Endothelial cell of umbilical vein (primary cell): ENCODE results near the gene CEP89. TPM values are rescaled to one million over a fixed set of nuclear protein-coding genes. Genes with fewer than 3 reads are reported as not detected.
"Not testable (repeated sequence)": the region's sequence is repeated elsewhere in the genome, so short reads cannot be mapped to it uniquely, and the experiment has no call there.

ENCODE experiments used
- BruUV-seq: library from RNA; stranded (reverse); fragments of 400-500 nt; replicated peaks from 2 replicates; lab custom pipeline; 2021; lab: Mats Ljungman, UMichigan
- CTCF ChIA-PET: fragments of 300-600, 350-600 bp; sonication (Branson Sonifier 250); formaldehyde crosslinking; loops from one replicate; lab custom pipeline; 2021; ENCODE audit warnings: antibody characterized with exemption, inconsistent platforms; lab: Charles Lee
- POLR2A ChIA-PET: fragments of 300-600, 350-600 bp; sonication (Branson Sonifier 250); formaldehyde crosslinking; loops from one replicate; lab custom pipeline; 2021; ENCODE audit warnings: antibody characterized with exemption, inconsistent platforms; lab: Charles Lee
- DNase-seq: peaks from one replicate; pipeline ENCODE4 v3.0.0-alpha.2; 2011; ENCODE audit warnings: low read depth, low spot score
- FAIRE-seq: peaks from 2 replicates; lab custom pipeline; 2011; peaks lifted over from hg19 to GRCh38; lab: Jason Lieb, UNC
- H2AFZ ChIP-seq: 2 replicates; pipeline ENCODE4 v1.6.0; 2012; ENCODE audit warnings: low read depth, low read length, control low read depth, inconsistent platforms
- H3K27ac ChIP-seq: 2 replicates; pipeline ENCODE4 v1.5.1; 2011; ENCODE audit warnings: low read depth, mild to moderate bottlenecking, control low read depth, low read length, moderate library complexity; ENCODE audit not compliant: insufficient read depth
- H3K27me3 ChIP-seq, 2 experiments: 2 replicates each; pipeline versions ENCODE4 v1.6.0 to v1.6.1; 2011; ENCODE audit warnings: low read length in 2 of 2, mixed read lengths in 1 of 2; ENCODE audit not compliant: control insufficient read depth in 2 of 2, insufficient read depth in 2 of 2
- H3K36me3 ChIP-seq, 2 experiments: 2 replicates in 1 of 2; 3 replicates in 1 of 2; pipeline ENCODE4 v1.5.1; 2011; ENCODE audit warnings: low read length in 2 of 2, mild to moderate bottlenecking in 1 of 2, moderate library complexity in 1 of 2; ENCODE audit not compliant: control insufficient read depth in 2 of 2, insufficient read depth in 2 of 2; ENCODE audit errors: extremely low read depth in 1 of 2
- H3K4me1 ChIP-seq: 3 replicates; pipeline ENCODE4 v1.5.1; 2011; ENCODE audit warnings: mild to moderate bottlenecking, low read length; ENCODE audit not compliant: control insufficient read depth, insufficient read depth; ENCODE audit errors: extremely low read depth
- H3K4me2 ChIP-seq: 2 replicates; pipeline ENCODE4 v1.6.1; 2011; ENCODE audit warnings: low read length, control low read depth, mixed read lengths; ENCODE audit not compliant: insufficient read depth
- H3K4me3 ChIP-seq, 3 experiments: fragments of 200-600 bp in 1 of 3; sonication (generic), shearing (Covaris generic) in 1 of 3; replicated peaks in 1 of 3; 2 replicates each; pipeline ENCODE4 v1.5.1; 2011 to 2016; ENCODE audit warnings: control low read depth in 3 of 3, low read length in 3 of 3, mild to moderate bottlenecking in 2 of 3, inconsistent platforms in 1 of 3, low read depth in 1 of 3, moderate library complexity in 1 of 3; ENCODE audit not compliant: insufficient read depth in 1 of 3
- H3K79me2 ChIP-seq: 2 replicates; pipeline ENCODE4 v1.6.0; 2012; ENCODE audit warnings: low read length, inconsistent platforms; ENCODE audit not compliant: control insufficient read depth, insufficient read depth
- H3K9ac ChIP-seq: replicated peaks from 2 replicates; pipeline ENCODE3; 2011; ENCODE audit warnings: low read length, control low read depth; ENCODE audit not compliant: insufficient read depth; ENCODE audit errors: extremely low read depth
- H3K9me1 ChIP-seq: replicated peaks from 3 replicates; pipeline ENCODE4 v1.6.0; 2011; ENCODE audit warnings: mild to moderate bottlenecking, low read length; ENCODE audit not compliant: control insufficient read depth, insufficient read depth; ENCODE audit errors: extremely low read depth
- H3K9me3 ChIP-seq: replicated peaks from 2 replicates; pipeline ENCODE4 v1.5.1; 2012; ENCODE audit warnings: low read length, inconsistent platforms; ENCODE audit not compliant: control insufficient read depth, insufficient read depth
- H4K20me1 ChIP-seq: replicated peaks from 2 replicates; pipeline ENCODE3; 2011; ENCODE audit warnings: mild to moderate bottlenecking, low read length; ENCODE audit not compliant: control insufficient read depth, insufficient read depth; ENCODE audit errors: extremely low read depth
- JUN ChIP-seq: IDR thresholded peaks from 2 replicates; pipeline ENCODE4 v1.6.1; 2011; ENCODE audit warnings: borderline replicate concordance, low read depth; ENCODE audit not compliant: insufficient read length, insufficient read depth
- MYC ChIP-seq: IDR thresholded peaks from one replicate; pipeline ENCODE4 v1.6.1; 2011; ENCODE audit warnings: mild to moderate bottlenecking, low read depth, low read length
- POLR2A ChIP-seq: IDR thresholded peaks from 2 replicates; pipeline ENCODE4 v1.6.1; 2012; ENCODE audit warnings: low read depth, mild to moderate bottlenecking, control low read depth, low read length
- POLR2AphosphoS5 ChIP-seq: IDR thresholded peaks from 2 replicates; pipeline ENCODE4 v1.6.1; 2012; ENCODE audit warnings: low read depth, mild to moderate bottlenecking, control low read depth, low read length, moderate library complexity; ENCODE audit not compliant: insufficient read depth
- dilution Hi-C: fragments of 300-500 bp; cut with MboI; formaldehyde crosslinking; loops from one replicate; pipeline ENCODE4 v1.15.0; 2019; ENCODE audit warnings: low sequenced_read_pairs; ENCODE audit not compliant: extremely low pct_ligation_motif_present
- intact Hi-C: fragments of 100-400 bp; cut with micrococcal nuclease; formaldehyde crosslinking; loops from one replicate; pipeline ENCODE4 v1.10.0; 2022
- polyA plus RNA-seq, 4 experiments: library from polyadenylated mRNA; depleted of rRNA in 3 of 4; stranded (reverse) in 3 of 4; unstranded in 1 of 4; fragments of >200 nt; gene quantifications; 2 replicates each; pipeline versions ENCODE4 v1.2.1 to v1.2.3, GENCODE V29; 2011 to 2012; ENCODE audit warnings: missing spikeins in 1 of 4
- total RNA-seq: library from RNA; stranded (reverse); gene quantifications from 2 replicates; pipeline ENCODE4 v1.2.3, GENCODE V29; 2021
- TF ChIP-seq, protein P1 (sequence below), 2 donors: IDR thresholded peaks; 1 replicate in 1 of 2; 2 replicates in 1 of 2; pipeline ENCODE4 v1.5.1; 2011; ENCODE audit warnings: low read length in 2 of 2, mild to moderate bottlenecking in 2 of 2, moderate library complexity in 2 of 2, control low read depth in 1 of 2, inconsistent platforms in 1 of 2, low read depth in 1 of 2; ENCODE audit not compliant: insufficient read depth in 1 of 2; ENCODE audit errors: extremely low read depth in 1 of 2

The CEP89 gene
- total and polyA plus RNA-seq, 2 donors (not counting 3 experiments of a cell fraction or from before 2014, with no cell fraction given), result 25.1 to 46.2 TPM

DNA sequence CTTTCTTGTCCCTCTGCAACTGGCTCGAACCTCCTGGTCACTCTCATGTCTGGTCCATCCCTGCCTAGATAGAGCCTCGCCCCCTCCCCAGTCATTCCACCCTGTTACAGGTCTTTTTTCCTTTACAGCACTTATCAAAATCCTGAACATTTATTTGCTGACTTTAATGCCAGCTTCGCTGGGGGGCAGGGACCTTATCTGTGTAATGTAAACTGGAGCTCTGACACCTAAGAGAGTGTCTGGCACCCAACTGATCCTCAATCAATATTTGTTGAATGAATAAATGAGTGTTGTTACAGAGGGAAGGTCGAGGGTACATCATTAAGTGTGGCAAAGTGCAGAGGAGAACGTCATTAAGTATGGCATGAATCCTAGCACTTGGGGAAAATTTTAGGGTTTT is 17.0 kb upstream of the CEP89 start:
- Histone ChIP-seq H3K36me3 (no peaks in the 10 kb centered on the region), H3K9ac (no peak overlapping the region), H3K9me3 (no peaks in the 10 kb centered on the region), H2AFZ (no peak overlapping the region), H3K4me1 (no peaks in the 10 kb centered on the region), H3K27me3 (no peaks in the 10 kb centered on the region), H4K20me1 (no peaks in the 10 kb centered on the region), H3K4me3 (no peak overlapping the region), H3K9me1 (no peaks in the 10 kb centered on the region), H3K27ac (no peak overlapping the region), H3K79me2 (no peaks in the 10 kb centered on the region), H3K4me2 (no peak overlapping the region)
- FAIRE-seq, result no peak
- intact Hi-C loops (no loop called here), dilution Hi-C loops (no loop called here)
- no TSS peak for BruUV-seq
- DNase-seq, result no peak
- TF ChIP-seq POLR2A (no peak), MYC (no peak), POLR2AphosphoS5 (no peak), JUN (no peak)
- TF ChIP-seq, protein P1, sequence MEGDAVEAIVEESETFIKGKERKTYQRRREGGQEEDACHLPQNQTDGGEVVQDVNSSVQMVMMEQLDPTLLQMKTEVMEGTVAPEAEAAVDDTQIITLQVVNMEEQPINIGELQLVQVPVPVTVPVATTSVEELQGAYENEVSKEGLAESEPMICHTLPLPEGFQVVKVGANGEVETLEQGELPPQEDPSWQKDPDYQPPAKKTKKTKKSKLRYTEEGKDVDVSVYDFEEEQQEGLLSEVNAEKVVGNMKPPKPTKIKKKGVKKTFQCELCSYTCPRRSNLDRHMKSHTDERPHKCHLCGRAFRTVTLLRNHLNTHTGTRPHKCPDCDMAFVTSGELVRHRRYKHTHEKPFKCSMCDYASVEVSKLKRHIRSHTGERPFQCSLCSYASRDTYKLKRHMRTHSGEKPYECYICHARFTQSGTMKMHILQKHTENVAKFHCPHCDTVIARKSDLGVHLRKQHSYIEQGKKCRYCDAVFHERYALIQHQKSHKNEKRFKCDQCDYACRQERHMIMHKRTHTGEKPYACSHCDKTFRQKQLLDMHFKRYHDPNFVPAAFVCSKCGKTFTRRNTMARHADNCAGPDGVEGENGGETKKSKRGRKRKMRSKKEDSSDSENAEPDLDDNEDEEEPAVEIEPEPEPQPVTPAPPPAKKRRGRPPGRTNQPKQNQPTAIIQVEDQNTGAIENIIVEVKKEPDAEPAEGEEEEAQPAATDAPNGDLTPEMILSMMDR (IDR thresholded peaks at IDR 0.05; ENCODE audit: extremely low read depth in 1 of 2, insufficient read depth in 1 of 2, low read depth in 1 of 2, low read length in 2 of 2), result no peak
- POLR2A ChIA-PET, result no interaction called here
- CTCF ChIA-PET, result no interaction called here

DNA sequence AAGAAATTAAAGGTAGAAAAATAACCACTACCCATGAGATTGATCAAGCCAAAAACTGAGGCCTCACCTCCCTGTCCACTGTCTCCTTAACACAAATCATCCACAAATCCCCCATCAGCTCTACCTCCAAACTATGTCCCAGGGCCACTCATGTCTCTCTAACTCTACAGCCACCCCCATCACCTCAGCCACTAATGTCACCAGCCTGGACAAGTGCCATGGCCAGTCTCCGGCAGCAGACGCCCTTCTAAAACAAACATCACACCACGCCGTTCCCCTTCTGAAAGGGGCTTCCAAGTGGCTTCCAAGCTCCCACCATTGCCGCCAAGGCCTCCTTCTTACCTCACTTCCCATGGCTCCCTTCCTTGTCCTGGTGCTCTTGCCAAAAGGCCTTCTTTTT is 16.5 kb upstream of the CEP89 start:
- dilution Hi-C loops, H3K27me3 ChIP-seq, DNase-seq, BruUV-seq, H4K20me1 ChIP-seq, H3K4me1 ChIP-seq, FAIRE-seq, H3K9me3 ChIP-seq, H3K4me2 ChIP-seq, H3K79me2 ChIP-seq, POLR2A ChIA-PET, H3K4me3 ChIP-seq, H3K9me1 ChIP-seq, H3K9ac ChIP-seq, H3K27ac ChIP-seq, H3K36me3 ChIP-seq, H2AFZ ChIP-seq, intact Hi-C loops: not testable (repeated sequence)
- CTCF ChIA-PET, result interaction anchor here (1.5 kb wide), 1 partner anchor 12 kb away, joined by 5 read pairs; no protein-coding TSS in a partner anchor

DNA sequence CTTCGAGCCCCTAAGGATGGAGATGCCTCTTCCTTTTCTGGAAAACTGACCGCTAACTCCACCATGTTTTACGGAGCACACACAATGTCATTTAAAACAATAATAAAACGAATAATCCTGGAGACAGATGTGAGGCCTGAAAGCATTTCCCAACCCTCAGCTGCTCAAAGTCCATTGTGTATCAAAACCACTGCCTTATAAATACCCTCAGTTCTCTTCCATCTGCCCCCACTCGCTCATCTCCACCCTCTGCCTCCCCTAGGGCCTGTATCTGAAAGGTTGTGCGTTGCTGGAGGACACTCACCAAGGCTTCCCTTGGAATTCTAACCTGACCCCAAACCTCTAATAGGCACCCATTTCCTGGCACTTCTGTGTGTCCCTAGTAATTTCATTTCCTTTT is 10.7 kb upstream of the CEP89 start:
- CTCF ChIA-PET, FAIRE-seq, H3K9ac ChIP-seq, H3K36me3 ChIP-seq, H2AFZ ChIP-seq, DNase-seq, H3K4me2 ChIP-seq, H3K4me1 ChIP-seq, H3K27ac ChIP-seq, H3K27me3 ChIP-seq, POLR2A ChIA-PET, H3K79me2 ChIP-seq, H3K4me3 ChIP-seq, dilution Hi-C loops, intact Hi-C loops, H3K9me3 ChIP-seq, H4K20me1 ChIP-seq, H3K9me1 ChIP-seq, BruUV-seq: not testable (repeated sequence)
